ENCODE measurements around the gene VAMP2. TPM values are rescaled to one million over a fixed set of nuclear protein-coding genes. Genes with fewer than 3 reads are reported as not detected.

VAMP2 gene
- total and polyA plus RNA-seq, 9 of the 15 experiments (the other 6 are each of a cell fraction or from before 2014, with no cell fraction given) = 2.3 to 31.8 (median 6.0) TPM

GRCh38 chr17:8185582-8186445 lies 23.1 kb upstream of the VAMP2 start (continued):
- TF ChIP-seq RREB1 (CRISPR knock-in tag; IDR thresholded peaks at IDR 0.05) = no peak
- TF ChIP-seq ZNF133 (CRISPR knock-in tag; IDR thresholded peaks at IDR 0.05) = no peak
- TF ChIP-seq PTTG1 (tag; IDR thresholded peaks at IDR 0.05; ENCODE audit: low read depth) = no peak
- TF ChIP-seq ZNF778 (CRISPR knock-in tag; IDR thresholded peaks at IDR 0.05) = no peak
- TF ChIP-seq SREBF2 (CRISPR knock-in tag; IDR thresholded peaks at IDR 0.05) = no peak
- no peak for TF ChIP-seq DMBX1 (CRISPR knock-in tag; IDR thresholded peaks at IDR 0.05; ENCODE audit: borderline replicate concordance)
- no peak for TF ChIP-seq GATAD2B (IDR thresholded peaks at IDR 0.05; ENCODE audit: borderline replicate concordance)
- TF ChIP-seq TCF7 (IDR thresholded peaks at IDR 0.05; ENCODE audit: borderline replicate concordance) = no peak
- TF ChIP-seq, protein P1, sequence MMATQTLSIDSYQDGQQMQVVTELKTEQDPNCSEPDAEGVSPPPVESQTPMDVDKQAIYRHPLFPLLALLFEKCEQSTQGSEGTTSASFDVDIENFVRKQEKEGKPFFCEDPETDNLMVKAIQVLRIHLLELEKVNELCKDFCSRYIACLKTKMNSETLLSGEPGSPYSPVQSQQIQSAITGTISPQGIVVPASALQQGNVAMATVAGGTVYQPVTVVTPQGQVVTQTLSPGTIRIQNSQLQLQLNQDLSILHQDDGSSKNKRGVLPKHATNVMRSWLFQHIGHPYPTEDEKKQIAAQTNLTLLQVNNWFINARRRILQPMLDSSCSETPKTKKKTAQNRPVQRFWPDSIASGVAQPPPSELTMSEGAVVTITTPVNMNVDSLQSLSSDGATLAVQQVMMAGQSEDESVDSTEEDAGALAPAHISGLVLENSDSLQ (IDR thresholded peaks at IDR 0.05) = no peak
- no peak for TF ChIP-seq DDX20 (tag; IDR thresholded peaks at IDR 0.05; ENCODE audit: low read depth)
- TF ChIP-seq IFI16 (CRISPR knock-in tag; IDR thresholded peaks at IDR 0.05) = no peak
- TF ChIP-seq, protein P2, sequence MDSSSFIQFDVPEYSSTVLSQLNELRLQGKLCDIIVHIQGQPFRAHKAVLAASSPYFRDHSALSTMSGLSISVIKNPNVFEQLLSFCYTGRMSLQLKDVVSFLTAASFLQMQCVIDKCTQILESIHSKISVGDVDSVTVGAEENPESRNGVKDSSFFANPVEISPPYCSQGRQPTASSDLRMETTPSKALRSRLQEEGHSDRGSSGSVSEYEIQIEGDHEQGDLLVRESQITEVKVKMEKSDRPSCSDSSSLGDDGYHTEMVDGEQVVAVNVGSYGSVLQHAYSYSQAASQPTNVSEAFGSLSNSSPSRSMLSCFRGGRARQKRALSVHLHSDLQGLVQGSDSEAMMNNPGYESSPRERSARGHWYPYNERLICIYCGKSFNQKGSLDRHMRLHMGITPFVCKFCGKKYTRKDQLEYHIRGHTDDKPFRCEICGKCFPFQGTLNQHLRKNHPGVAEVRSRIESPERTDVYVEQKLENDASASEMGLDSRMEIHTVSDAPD (CRISPR knock-in tag; IDR thresholded peaks at IDR 0.05) = no peak
- TF ChIP-seq ZNF316 (IDR thresholded peaks at IDR 0.05) = no peak
- no peak for TF ChIP-seq MED1 (CRISPR knock-in tag; IDR thresholded peaks at IDR 0.05; ENCODE audit: borderline replicate concordance)
- no peak for TF ChIP-seq BHLHE40 (IDR thresholded peaks at IDR 0.05; ENCODE audit: low read length)
- TF ChIP-seq KAT7 (CRISPR knock-in tag; IDR thresholded peaks at IDR 0.05; ENCODE audit: borderline replicate concordance) = no peak
- TF ChIP-seq MEF2D (tag; conservative IDR thresholded peaks at IDR 0.05; ENCODE audit: low read depth) = no peak
- peak; percentile 50 for TF ChIP-seq RBFOX2 (IDR thresholded peaks at IDR 0.05; ENCODE audit: low read depth, low read length)
- no peak for TF ChIP-seq FOSL1 (tag; conservative IDR thresholded peaks at IDR 0.05)
- TF ChIP-seq DNMT1 (IDR thresholded peaks at IDR 0.05) = no peak
- TF ChIP-seq NCOA4 (IDR thresholded peaks at IDR 0.05; ENCODE audit: partially characterized antibody) = no peak
- peak; percentile 48; the same call in 1 of the 2 replicates for TF ChIP-seq NFIC (IDR thresholded peaks at IDR 0.05)
